ENCODE results near the gene ANKRD6. TPM values are rescaled to one million over a fixed set of nuclear protein-coding genes. Genes with fewer than 3 reads are reported as not detected.

Gene ANKRD6
- total and polyA plus RNA-seq, 2 experiments from 2014 or later, result 9.3 to 20.9 TPM

DNA sequence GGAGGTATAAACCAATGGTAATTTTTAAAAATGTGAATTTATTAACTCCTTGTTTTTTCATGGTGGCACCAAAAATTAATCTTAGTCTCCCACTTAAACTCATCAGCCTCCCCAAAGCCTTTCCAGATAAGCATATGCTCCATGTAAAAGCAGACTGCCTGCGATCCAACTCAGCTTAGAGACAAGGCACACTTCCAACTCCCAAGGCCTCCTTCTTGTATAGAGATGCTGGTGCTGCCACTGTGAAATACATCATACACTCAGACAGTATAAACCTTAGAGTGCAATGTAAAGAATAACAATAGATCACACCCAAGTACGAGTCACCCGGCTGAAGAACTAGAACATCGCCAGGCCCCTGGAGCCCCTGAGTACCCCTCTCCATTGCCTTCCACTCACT, 2.0 kb downstream of the ANKRD6 start:
- peaks cover 8% of the 10 kb centered on the region for H3K4me1 ChIP-seq (ENCODE audit: insufficient read depth)
- H3K4me2 ChIP-seq, result peak overlapping the region; percentile 36
- no peaks in the 10 kb centered on the region for H3K36me3 ChIP-seq (replicated peaks; ENCODE audit: insufficient read depth, low read depth)
- no peak overlapping the region for H3K27ac ChIP-seq
- no peaks in the 10 kb centered on the region for H3K27me3 ChIP-seq
- no peak overlapping the region for H2AFZ ChIP-seq
- peaks cover 49% of the 10 kb centered on the region for H3K79me2 ChIP-seq
- WGBS (ENCODE audit: low lambda C conversion rate, missing lambda C conversion rate), result 76% methylated on average over 4 of the region's 4 CpGs
- no peaks in the 10 kb centered on the region for H3K9me2 ChIP-seq (replicated peaks; ENCODE audit: insufficient read depth)
- no peak overlapping the region for H3K4me3 ChIP-seq
- H4K20me1 ChIP-seq (ENCODE audit: insufficient read depth, poor library complexity, severe bottlenecking), result peaks cover 2% of the 10 kb centered on the region
- H3K9me3 ChIP-seq (ENCODE audit: low read depth), result no peaks in the 10 kb centered on the region
- no peak for TF ChIP-seq EZH2phosphoT487 (IDR thresholded peaks at IDR 0.05; ENCODE audit: low read depth, severe bottlenecking, unreplicated experiment)
- TF ChIP-seq EZH2 (IDR thresholded peaks at IDR 0.05; ENCODE audit: borderline replicate concordance), result no peak
- TF ChIP-seq, protein P1, sequence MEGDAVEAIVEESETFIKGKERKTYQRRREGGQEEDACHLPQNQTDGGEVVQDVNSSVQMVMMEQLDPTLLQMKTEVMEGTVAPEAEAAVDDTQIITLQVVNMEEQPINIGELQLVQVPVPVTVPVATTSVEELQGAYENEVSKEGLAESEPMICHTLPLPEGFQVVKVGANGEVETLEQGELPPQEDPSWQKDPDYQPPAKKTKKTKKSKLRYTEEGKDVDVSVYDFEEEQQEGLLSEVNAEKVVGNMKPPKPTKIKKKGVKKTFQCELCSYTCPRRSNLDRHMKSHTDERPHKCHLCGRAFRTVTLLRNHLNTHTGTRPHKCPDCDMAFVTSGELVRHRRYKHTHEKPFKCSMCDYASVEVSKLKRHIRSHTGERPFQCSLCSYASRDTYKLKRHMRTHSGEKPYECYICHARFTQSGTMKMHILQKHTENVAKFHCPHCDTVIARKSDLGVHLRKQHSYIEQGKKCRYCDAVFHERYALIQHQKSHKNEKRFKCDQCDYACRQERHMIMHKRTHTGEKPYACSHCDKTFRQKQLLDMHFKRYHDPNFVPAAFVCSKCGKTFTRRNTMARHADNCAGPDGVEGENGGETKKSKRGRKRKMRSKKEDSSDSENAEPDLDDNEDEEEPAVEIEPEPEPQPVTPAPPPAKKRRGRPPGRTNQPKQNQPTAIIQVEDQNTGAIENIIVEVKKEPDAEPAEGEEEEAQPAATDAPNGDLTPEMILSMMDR (IDR thresholded peaks at IDR 0.05; ENCODE audit: poor library complexity), result no peak
- DNase-seq (ENCODE audit: low spot score), result no peak

DNA sequence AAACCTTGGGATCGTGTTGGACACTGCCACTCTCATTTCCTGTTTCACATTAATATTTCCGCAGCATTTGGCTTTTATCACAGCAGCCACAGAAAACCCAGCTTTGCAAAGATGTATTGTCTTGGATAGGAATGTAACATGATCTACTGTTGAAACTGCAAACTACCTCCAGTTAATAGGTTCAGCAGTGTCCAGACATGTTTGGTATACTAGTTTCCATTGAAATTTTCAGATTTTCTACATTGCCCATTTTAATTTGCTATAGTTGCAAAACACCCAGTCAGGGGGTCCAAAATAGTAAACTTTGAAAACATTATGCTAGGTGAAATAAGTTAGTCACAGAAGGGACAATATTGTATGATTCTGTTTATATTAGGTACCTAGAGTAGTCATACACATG, 3.3 kb downstream of the ANKRD6 start:
- H4K20me1 ChIP-seq (ENCODE audit: insufficient read depth, poor library complexity, severe bottlenecking), result peaks cover 2% of the 10 kb centered on the region
- no peak for DNase-seq (ENCODE audit: low spot score)
- H3K4me1 ChIP-seq (ENCODE audit: insufficient read depth), result peaks cover 8% of the 10 kb centered on the region
- H3K9me2 ChIP-seq (replicated peaks; ENCODE audit: insufficient read depth), result no peaks in the 10 kb centered on the region
- H3K36me3 ChIP-seq (replicated peaks; ENCODE audit: insufficient read depth, low read depth), result no peaks in the 10 kb centered on the region
- H3K79me2 ChIP-seq, result peaks cover 53% of the 10 kb centered on the region
- H2AFZ ChIP-seq, result no peak overlapping the region
- no peak overlapping the region for H3K27ac ChIP-seq
- no peaks in the 10 kb centered on the region for H3K27me3 ChIP-seq
- no peaks in the 10 kb centered on the region for H3K9me3 ChIP-seq (ENCODE audit: low read depth)
- H3K4me2 ChIP-seq, result peak overlapping the region; percentile 36
- WGBS (ENCODE audit: low lambda C conversion rate, missing lambda C conversion rate), result 54% methylated on average over 2 of the region's 2 CpGs
- TF ChIP-seq, protein P1 (IDR thresholded peaks at IDR 0.05; ENCODE audit: poor library complexity), result no peak
- TF ChIP-seq EZH2 (IDR thresholded peaks at IDR 0.05; ENCODE audit: borderline replicate concordance) (no peak), EZH2phosphoT487 (IDR thresholded peaks at IDR 0.05; ENCODE audit: low read depth, severe bottlenecking, unreplicated experiment) (no peak)
- H3K4me3 ChIP-seq, result no peak overlapping the region

DNA sequence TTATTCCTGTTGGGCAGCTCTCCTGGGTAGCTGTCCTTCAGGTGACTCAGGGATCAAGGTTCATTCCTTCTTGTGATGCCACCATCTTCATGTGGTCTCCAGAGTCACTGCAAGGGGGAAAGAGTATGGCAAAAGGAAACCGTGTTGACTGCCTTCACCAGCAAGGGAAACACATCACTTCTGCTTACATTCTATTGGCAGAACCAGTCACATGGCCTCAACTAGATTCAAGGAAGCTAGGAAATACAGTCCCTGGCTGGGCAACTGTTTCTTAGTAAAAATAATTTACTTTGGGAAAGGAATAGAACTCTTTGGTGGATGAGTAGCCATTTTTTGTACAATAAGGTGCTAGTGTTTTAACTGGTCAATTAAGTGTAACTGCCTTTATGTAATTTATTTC, 5.3 kb downstream of the ANKRD6 start:
- Histone ChIP-seq H3K4me3 (no peak overlapping the region), H4K20me1 (ENCODE audit: insufficient read depth, poor library complexity, severe bottlenecking) (peaks cover 2% of the 10 kb centered on the region), H3K79me2 (peaks cover 64% of the 10 kb centered on the region), H3K36me3 (replicated peaks; ENCODE audit: insufficient read depth, low read depth) (no peaks in the 10 kb centered on the region), H3K9me3 (ENCODE audit: low read depth) (no peaks in the 10 kb centered on the region), H2AFZ (no peak overlapping the region), H3K27ac (peak overlapping the region; percentile 35), H3K4me2 (no peak overlapping the region), H3K9me2 (replicated peaks; ENCODE audit: insufficient read depth) (no peaks in the 10 kb centered on the region), H3K4me1 (ENCODE audit: insufficient read depth) (peaks cover 5% of the 10 kb centered on the region), H3K27me3 (no peaks in the 10 kb centered on the region)
- TF ChIP-seq EZH2phosphoT487 (IDR thresholded peaks at IDR 0.05; ENCODE audit: low read depth, severe bottlenecking, unreplicated experiment), result no peak
- no peak for TF ChIP-seq EZH2 (IDR thresholded peaks at IDR 0.05; ENCODE audit: borderline replicate concordance)
- TF ChIP-seq, protein P1 (IDR thresholded peaks at IDR 0.05; ENCODE audit: poor library complexity), result no peak
- peak; percentile 38 for DNase-seq (ENCODE audit: low spot score)
- 89% methylated on average over 1 of the region's 1 CpG for WGBS (ENCODE audit: low lambda C conversion rate, missing lambda C conversion rate)

DNA sequence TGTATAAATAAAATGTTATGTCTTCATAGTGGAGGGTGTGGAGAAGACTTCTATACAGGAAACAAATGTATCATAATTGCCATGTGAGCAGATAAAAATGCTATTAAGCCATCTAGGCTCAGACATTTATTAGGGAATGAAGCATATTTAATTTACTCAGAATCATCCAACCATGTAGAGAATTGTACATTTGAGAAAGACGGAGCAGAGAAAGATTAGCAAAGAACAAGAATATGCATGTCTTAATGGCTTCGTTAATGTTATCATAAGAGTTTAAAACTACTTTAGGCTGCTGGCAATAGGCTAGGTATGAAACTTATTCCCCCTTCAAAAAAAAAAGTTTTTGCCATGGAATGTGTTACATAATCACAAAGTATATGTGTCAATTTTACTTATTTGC, 6.1 kb downstream of the ANKRD6 start:
- no peaks in the 10 kb centered on the region for H3K36me3 ChIP-seq (replicated peaks; ENCODE audit: insufficient read depth, low read depth)
- no peak overlapping the region for H3K4me3 ChIP-seq
- H3K27ac ChIP-seq, result no peak overlapping the region
- DNase-seq (ENCODE audit: low spot score), result no peak
- 93% methylated on average over 2 of the region's 2 CpGs for WGBS (ENCODE audit: low lambda C conversion rate, missing lambda C conversion rate)
- no peaks in the 10 kb centered on the region for H3K9me3 ChIP-seq (ENCODE audit: low read depth)
- H3K4me2 ChIP-seq, result no peak overlapping the region
- H3K4me1 ChIP-seq (ENCODE audit: insufficient read depth), result peaks cover 5% of the 10 kb centered on the region
- H4K20me1 ChIP-seq (ENCODE audit: insufficient read depth, poor library complexity, severe bottlenecking), result peaks cover 2% of the 10 kb centered on the region
- no peaks in the 10 kb centered on the region for H3K9me2 ChIP-seq (replicated peaks; ENCODE audit: insufficient read depth)
- no peak overlapping the region for H2AFZ ChIP-seq
- H3K27me3 ChIP-seq, result no peaks in the 10 kb centered on the region
- H3K79me2 ChIP-seq, result peaks cover 61% of the 10 kb centered on the region
- TF ChIP-seq, protein P1 (IDR thresholded peaks at IDR 0.05; ENCODE audit: poor library complexity), result no peak
- no peak for TF ChIP-seq EZH2 (IDR thresholded peaks at IDR 0.05; ENCODE audit: borderline replicate concordance)
- no peak for TF ChIP-seq EZH2phosphoT487 (IDR thresholded peaks at IDR 0.05; ENCODE audit: low read depth, severe bottlenecking, unreplicated experiment)
